Stimulated activated naive B cell treated with anti-CD40 and anti-IgM and Interleukin-4, amounts not matched to agents 10 μg/mL and 1 μg/mL and 100 μg/mL, for 72 hours (primary cell): ENCODE results near the gene ZNF593.
A peak's percentile ranks its signal among the peaks of the same experiment; 100 is the strongest.

Source experiments
- ATAC-seq, 2 donors: fragments of 150-1000 bp; cut with Tn5 transposase; replicated peaks; 2 replicates each; pipeline ENCODE4 v1.10.0; 2021; ENCODE audit warnings: moderate library complexity in 1 of 2
- DNase-seq: peaks from one replicate; pipeline ENCODE4 v3.0.0; 2021
- H3K27ac Mint-ChIP-seq: one replicate; pipeline ENCODE4 v1.8.0; 2022; ENCODE audit warnings: mild to moderate bottlenecking, mixed read lengths
- H3K27me3 Mint-ChIP-seq, 2 donors: one replicate each; pipeline ENCODE4 v1.8.0; 2022; ENCODE audit warnings: mixed read lengths in 2 of 2
- H3K36me3 Mint-ChIP-seq, 2 donors: one replicate each; pipeline ENCODE4 v1.8.0; 2022; ENCODE audit warnings: mixed read lengths in 2 of 2, mild to moderate bottlenecking in 1 of 2
- H3K4me1 Mint-ChIP-seq, 2 donors: one replicate each; pipeline ENCODE4 v1.8.0; 2022; ENCODE audit warnings: mixed read lengths in 2 of 2, mild to moderate bottlenecking in 1 of 2
- H3K4me3 Mint-ChIP-seq, 2 donors: one replicate each; pipeline ENCODE4 v1.8.0; 2022; ENCODE audit warnings: mild to moderate bottlenecking in 2 of 2, mixed read lengths in 2 of 2, moderate library complexity in 1 of 2
- H3K9me3 Mint-ChIP-seq, 2 donors: one replicate each; pipeline ENCODE4 v1.8.0; 2022; ENCODE audit warnings: mixed read lengths in 2 of 2, mild to moderate bottlenecking in 1 of 2

ZNF593 gene

DNA sequence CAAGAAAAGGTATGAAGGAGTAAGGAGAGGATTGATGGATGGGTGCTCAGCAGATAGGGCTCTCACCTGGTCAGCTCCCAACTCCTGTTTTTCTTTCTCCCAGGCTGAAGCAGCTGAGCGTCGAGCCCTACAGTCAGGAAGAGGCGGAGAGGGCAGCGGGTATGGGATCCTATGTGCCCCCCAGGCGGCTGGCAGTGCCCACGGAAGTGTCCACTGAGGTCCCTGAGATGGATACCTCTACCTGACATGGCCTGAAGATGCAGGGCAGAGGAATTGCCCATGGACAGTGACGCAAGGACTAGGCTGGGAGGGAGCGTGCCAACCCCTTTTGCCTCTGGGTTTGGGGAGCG is 739 bp downstream of the ZNF593 start:
- H3K4me3 Mint-ChIP-seq, result peak overlapping the region; percentile 92 to 98
- peaks cover 9 to 11% of the 10 kb centered on the region in 2 donors for H3K36me3 Mint-ChIP-seq
- H3K9me3 Mint-ChIP-seq, result no peaks in the 10 kb centered on the region
- H3K4me1 Mint-ChIP-seq, result peaks cover 12 to 31% of the 10 kb centered on the region in 2 donors
- peak overlapping the region; percentile 97 for H3K27ac Mint-ChIP-seq
- DNase-seq, result no peak
- H3K27me3 Mint-ChIP-seq, result no peaks in the 10 kb centered on the region
- no peak for ATAC-seq

DNA sequence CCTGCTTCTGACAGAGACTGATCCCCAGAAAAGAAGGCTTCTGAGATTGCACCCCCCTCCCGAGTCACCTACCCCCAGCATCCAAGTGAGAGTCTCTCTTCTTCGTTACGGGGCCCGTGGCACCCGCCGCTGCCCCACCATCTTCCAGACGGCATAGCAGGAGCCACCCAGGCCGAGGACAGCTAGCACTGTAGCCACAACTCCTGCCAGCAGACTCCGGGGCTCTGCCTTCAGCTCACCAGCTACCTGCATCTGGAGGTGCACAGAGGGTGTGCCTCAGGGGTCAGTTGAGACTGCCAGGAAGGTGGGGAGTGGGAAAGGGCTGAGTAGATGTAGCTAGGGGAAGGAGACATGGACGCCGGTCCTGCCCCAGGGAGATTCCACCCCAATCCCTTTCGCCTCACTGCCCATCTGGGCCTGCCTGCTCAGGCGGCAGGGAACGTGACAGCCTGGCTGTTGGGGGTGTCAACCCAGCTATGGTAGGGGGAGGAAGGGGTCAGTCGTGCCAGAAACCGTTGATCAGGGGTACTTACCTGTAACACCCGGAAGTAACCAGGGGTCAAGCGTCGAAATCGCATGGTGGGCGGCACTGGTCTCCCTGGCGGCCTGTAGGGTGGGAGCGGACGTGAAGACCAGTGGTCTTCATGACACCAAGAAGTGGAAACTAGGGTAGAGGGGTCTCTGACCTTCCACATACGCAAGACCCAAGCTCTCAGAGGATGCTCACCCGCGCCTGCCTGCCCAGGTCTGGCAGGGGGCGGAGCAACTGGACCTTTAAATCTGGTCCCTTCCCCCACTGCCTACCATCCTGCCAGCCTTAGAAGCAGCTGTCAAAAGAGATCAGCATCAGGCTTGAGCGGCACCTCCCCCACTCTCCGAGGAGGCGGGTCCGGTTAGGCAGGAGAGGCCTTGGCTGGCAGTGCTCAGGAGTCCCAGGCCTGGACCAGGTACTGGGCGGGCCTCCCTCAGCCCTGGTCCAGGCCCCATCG is 1.7 kb downstream of the ZNF593 start, which contains the start of gene ZNF593OS:
ZNF593OS (minus strand) TSS at position 749 of the 989 bp plus-strand sequence; CDS start at position 578, 171 bp downstream.
- Mint-ChIP-seq H3K27me3 (no peaks in the 10 kb centered on the region), H3K9me3 (no peaks in the 10 kb centered on the region), H3K27ac (peak within 1 kb of the TSS; percentile 97), H3K36me3 (peaks cover 9 to 11% of the 10 kb centered on the region in 2 donors), H3K4me1 (peaks cover 12 to 28% of the 10 kb centered on the region in 2 donors), H3K4me3 (peak within 1 kb of the TSS; percentile 92 to 98)
- ATAC-seq, result no peak
- DNase-seq, result no peak

DNA sequence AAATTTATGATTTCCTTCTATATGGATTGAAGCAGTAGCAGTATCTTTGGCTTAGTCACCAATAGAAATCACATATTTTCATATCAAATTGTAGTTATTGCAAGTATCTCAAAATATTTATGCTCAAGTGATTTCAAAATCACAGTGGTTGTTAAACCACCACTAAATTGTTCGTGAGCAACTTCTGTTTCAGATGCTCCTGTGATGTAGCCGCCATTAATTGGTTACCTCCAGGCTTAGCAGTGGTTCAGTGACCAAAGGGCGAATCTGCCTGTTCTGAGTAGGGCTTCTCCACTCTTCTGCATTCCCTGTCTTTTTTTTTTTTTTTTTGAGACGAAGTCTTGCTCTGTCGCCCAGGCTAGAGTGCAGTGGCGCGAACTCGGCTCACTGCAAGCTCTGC is 5.6 kb downstream of the ZNF593 start:
- Mint-ChIP-seq H3K9me3 (no peaks in the 10 kb centered on the region), H3K27me3 (no peaks in the 10 kb centered on the region), H3K27ac (no peak overlapping the region), H3K4me3 (no peak overlapping the region), H3K4me1 (peaks cover 10 to 18% of the 10 kb centered on the region in 2 donors), H3K36me3 (peaks cover 6 to 11% of the 10 kb centered on the region in 2 donors)
- ATAC-seq, result no peak
- DNase-seq, result no peak

DNA sequence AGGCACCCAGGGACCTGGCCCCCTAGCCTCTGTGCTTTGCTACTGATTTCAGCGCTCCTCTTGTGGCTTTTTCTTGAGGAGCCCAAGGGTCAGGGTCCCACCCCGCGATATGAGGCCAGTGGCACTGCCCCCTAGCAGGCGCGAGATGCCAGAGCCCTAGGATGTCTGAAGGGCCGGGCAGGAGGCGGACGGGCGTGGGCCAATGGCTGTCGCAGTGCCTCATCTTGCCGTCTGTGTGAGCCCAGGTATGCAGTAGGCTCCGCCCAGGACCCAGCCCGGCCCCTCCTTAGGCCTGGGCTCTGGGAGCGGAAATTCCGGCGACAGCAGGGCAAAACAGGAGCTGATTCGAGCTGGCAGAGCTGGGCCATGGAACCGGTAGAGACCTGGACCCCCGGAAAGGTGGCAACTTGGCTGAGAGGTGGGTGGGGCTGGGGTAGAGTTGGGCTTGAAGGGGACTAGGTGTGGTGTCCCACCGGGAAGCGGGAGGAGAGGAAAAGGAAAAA is 7.5 kb downstream of the ZNF593 start, which contains the start of gene CNKSR1:
CNKSR1 (plus strand) TSS at position 310 of the 503 bp plus-strand sequence; CDS start at position 367, 57 bp downstream.
- DNase-seq, result no peak

DNA sequence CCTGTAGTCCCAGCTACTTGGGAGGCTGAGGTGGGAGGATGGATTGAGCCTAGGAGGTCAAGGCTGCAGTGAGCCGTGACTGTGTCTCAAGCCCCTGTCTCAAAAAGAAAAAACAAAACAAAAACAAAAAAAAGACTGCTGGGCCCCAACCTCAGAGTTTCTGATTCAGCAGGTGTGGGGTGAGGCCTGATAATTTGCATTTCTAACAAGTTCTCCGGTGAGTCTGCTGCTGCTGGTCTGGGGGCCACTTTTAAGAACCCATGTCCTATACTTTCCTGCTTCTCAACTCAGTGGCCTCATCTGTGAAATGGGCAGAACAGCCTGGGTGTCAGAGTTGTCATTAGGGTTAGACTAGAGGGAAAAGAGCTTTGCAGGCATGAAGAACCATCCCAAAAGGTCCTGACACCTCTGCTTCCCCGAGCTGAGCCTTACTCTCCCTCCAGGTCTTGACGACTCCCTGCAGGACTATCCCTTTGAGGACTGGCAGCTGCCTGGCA is 10.3 kb downstream of the ZNF593 start:
- Mint-ChIP-seq H3K27ac (no peak overlapping the region), H3K27me3 (no peaks in the 10 kb centered on the region), H3K4me3 (no peak overlapping the region), H3K36me3 (no peaks in the 10 kb centered on the region), H3K9me3 (no peaks in the 10 kb centered on the region), H3K4me1 (no peaks in the 10 kb centered on the region)
- DNase-seq (no peak), ATAC-seq (no peak)

More for the DNA sequence above, 7.5 kb downstream of the ZNF593 start, which contains the start of gene CNKSR1:
- H3K36me3 Mint-ChIP-seq, result peaks cover 0 to 4% of the 10 kb centered on the region in 2 donors
- H3K27ac Mint-ChIP-seq, result peak within 1 kb of the TSS; percentile 7
- H3K4me1 Mint-ChIP-seq, result peaks cover 1 to 5% of the 10 kb centered on the region in 2 donors
- no peak for ATAC-seq
- peak within 1 kb of the TSS in 1 of 2 donors; percentile 45 for H3K4me3 Mint-ChIP-seq
- H3K27me3 Mint-ChIP-seq, result no peaks in the 10 kb centered on the region
- no peaks in the 10 kb centered on the region for H3K9me3 Mint-ChIP-seq

DNA sequence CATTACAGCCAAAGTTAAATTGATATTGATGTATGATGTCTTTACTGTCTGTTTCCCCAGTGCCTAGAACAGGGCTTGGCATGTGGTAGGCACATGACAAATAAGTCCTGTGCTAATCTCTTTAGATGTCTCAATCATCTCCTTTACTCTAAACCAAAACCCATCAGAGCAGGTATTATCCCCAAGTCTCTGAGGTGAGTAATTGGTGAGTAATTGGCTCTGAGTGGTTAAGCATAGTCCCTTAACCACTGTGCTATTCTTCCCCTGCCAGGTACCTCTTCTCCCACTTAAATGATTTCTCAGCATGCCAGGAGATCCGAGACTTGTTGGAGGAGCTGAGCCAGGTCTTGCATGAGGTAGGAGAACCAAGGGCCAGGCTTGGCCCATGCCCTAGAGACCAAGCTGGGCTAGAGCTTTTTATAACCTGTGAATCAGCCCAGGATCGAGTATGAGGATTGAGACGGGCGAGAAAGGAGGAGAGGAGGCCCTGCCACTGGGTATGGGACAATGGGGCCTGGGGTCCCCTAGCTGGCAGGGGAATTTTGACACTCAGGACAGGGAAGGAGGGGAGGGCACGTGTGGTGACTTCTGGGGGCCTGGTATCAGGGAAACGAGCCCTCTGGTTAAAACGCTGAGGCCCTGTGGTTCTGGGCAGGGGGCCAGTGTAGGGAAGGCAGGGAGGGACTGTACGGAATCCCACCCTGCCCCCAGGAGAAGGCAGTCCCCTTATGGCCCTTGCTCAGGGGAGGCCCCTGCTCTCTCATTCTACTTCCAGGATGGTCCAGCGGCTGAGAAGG is 12.1 kb downstream of the ZNF593 start:
- H3K4me1 Mint-ChIP-seq, result no peaks in the 10 kb centered on the region
- ATAC-seq, result no peak
- peak overlapping the region; percentile 63 for H3K27ac Mint-ChIP-seq
- H3K27me3 Mint-ChIP-seq, result no peaks in the 10 kb centered on the region
- H3K9me3 Mint-ChIP-seq, result no peaks in the 10 kb centered on the region
- no peak overlapping the region for H3K4me3 Mint-ChIP-seq
- DNase-seq, result no peak
- peaks cover 0 to under 1% of the 10 kb centered on the region in 2 donors for H3K36me3 Mint-ChIP-seq

DNA sequence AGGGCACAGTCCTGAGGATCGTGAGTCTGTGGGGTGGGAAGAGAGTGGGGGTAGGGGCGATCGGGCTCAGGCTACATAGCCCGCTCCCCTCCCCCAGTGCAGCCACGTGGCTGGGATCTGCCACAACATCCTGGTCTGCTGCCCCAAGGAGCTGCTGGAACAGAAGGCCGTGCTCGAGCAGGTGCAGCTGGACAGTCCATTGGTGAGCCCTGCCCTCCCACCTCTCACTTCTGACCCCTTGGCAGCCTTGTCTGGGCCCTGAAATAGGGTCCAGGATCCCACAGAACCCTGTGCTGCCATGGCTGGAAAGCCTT is 12.6 kb downstream of the ZNF593 start:
- DNase-seq, result no peak
- Mint-ChIP-seq H3K9me3 (no peaks in the 10 kb centered on the region), H3K27ac (no peak overlapping the region), H3K4me3 (no peak overlapping the region), H3K4me1 (no peaks in the 10 kb centered on the region), H3K27me3 (no peaks in the 10 kb centered on the region), H3K36me3 (peaks cover 0 to 3% of the 10 kb centered on the region in 2 donors)
- ATAC-seq, result no peak

DNA sequence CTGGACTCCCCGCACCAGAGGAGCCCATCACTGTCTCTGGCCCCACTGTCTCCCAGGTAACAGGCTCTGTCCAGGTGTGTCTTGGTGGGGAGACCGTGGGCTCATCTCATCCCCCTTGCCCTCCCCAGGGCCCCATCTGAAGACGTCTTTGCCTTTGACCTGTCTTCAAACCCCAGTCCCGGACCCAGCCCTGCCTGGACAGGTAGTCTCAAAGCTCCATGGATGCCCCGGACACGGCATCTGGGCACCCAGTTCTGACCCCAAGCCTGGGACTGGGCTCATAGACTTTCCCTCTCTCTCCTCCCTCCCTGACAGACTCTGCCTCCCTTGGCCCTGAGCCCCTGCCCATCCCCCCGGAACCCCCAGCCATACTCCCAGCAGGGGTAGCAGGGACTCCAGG is 14.4 kb downstream of the ZNF593 start:
- Mint-ChIP-seq H3K27me3 (no peaks in the 10 kb centered on the region), H3K27ac (no peak overlapping the region)

DNA sequence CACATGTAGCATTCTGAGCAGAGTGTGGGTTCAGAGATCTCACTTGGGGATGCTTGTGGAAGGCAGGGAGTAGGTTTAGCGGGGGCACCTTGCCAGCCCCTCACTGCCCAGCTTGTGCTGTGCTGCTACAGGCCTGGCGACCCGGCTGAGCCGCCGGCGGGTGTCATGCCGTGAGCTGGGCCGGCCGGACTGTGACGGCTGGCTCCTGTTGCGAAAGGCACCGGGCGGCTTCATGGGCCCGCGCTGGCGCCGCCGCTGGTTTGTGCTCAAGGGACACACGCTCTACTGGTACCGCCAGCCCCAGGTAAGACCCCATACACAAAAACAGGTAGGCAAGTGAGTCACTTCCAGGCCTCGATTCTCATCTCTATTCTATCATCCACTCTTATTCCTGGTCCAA is 15.2 kb downstream of the ZNF593 start:
- Mint-ChIP-seq H3K36me3 (peaks cover 0 to 9% of the 10 kb centered on the region in 2 donors), H3K27me3 (no peaks in the 10 kb centered on the region), H3K4me3 (no peak overlapping the region), H3K4me1 (no peaks in the 10 kb centered on the region), H3K9me3 (no peaks in the 10 kb centered on the region), H3K27ac (no peak overlapping the region)
- no peak for ATAC-seq
- DNase-seq, result no peak

More for the DNA sequence above, 14.4 kb downstream of the ZNF593 start:
- ATAC-seq (no peak), DNase-seq (no peak)
- no peaks in the 10 kb centered on the region for H3K4me1 Mint-ChIP-seq
- peaks cover 0 to 3% of the 10 kb centered on the region in 2 donors for H3K36me3 Mint-ChIP-seq
- no peaks in the 10 kb centered on the region for H3K9me3 Mint-ChIP-seq
- H3K4me3 Mint-ChIP-seq, result no peak overlapping the region

DNA sequence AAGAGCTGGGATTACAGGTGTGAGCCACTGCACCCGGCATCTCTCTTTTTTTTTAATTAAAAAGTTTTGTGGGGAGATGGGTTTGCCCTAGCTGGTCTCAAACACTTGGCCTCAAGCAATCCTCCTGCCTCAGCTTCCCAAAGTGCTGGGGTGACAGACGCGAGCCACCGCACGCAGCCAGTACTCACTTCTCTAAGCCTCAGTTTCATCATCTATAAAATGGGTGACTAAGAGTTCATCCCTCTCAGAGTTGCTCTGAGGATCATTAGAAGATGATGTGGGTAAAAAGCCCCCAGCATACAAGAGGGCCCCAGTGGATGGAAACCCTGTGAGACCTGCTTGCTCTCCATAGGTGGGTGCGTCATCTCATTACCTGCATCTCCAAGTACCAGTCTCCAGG is 18.2 kb downstream of the ZNF593 start:
- Mint-ChIP-seq H3K4me3 (no peak overlapping the region), H3K4me1 (peaks cover 0 to 5% of the 10 kb centered on the region in 2 donors), H3K9me3 (no peaks in the 10 kb centered on the region)

DNA sequence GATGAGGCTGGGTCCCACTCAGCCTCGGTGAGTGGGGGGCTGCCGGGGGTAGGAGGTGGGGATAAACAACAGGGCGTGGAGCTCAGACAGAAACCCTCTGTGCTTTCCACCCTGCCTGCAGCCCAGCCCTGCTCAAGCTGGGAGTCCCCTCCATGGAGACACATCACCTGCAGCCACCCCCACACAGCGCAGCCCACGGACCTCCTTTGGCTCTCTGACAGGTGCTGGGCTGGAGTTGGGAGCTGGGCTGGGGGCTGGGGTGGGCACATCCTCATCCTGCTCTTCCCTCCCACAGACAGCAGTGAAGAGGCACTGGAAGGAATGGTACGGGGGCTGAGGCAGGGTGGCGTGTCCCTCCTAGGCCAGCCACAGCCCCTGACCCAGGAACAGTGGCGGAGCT is 18.8 kb downstream of the ZNF593 start:
- Mint-ChIP-seq H3K27ac (no peak overlapping the region), H3K4me3 (no peak overlapping the region), H3K4me1 (peaks cover 0 to 5% of the 10 kb centered on the region in 2 donors), H3K36me3 (peaks cover 0 to 9% of the 10 kb centered on the region in 2 donors), H3K9me3 (no peaks in the 10 kb centered on the region), H3K27me3 (no peaks in the 10 kb centered on the region)
- ATAC-seq (no peak), DNase-seq (no peak)

More for the DNA sequence above, 18.2 kb downstream of the ZNF593 start:
- H3K27me3 Mint-ChIP-seq, result no peaks in the 10 kb centered on the region
- DNase-seq, result no peak
- peaks cover 0 to 9% of the 10 kb centered on the region in 2 donors for H3K36me3 Mint-ChIP-seq
- H3K27ac Mint-ChIP-seq, result no peak overlapping the region
- ATAC-seq, result no peak

DNA sequence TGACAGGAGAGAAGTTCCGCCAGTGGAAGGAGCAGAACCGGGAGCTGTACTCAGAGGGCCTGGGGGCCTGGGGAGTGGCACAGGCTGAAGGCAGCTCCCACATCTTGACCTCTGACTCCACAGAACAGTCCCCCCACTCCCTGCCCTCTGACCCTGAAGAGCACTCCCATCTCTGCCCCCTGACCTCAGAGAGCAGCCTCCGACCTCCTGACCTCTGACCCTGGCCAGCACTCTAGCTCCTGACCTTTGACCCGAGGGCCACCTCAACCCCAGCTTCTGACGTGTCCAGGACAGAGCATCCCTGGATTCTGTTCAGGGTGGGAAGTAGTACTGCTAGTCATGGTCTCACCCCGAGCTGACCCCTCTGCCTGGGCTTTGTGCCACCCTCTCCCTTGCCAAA is 19.6 kb downstream of the ZNF593 start:
- Mint-ChIP-seq H3K4me3 (no peak overlapping the region), H3K4me1 (peaks cover 0 to 5% of the 10 kb centered on the region in 2 donors), H3K27ac (no peak overlapping the region), H3K9me3 (no peaks in the 10 kb centered on the region), H3K27me3 (no peaks in the 10 kb centered on the region), H3K36me3 (peaks cover 0 to 9% of the 10 kb centered on the region in 2 donors)
- ATAC-seq (no peak), DNase-seq (no peak)

DNA sequence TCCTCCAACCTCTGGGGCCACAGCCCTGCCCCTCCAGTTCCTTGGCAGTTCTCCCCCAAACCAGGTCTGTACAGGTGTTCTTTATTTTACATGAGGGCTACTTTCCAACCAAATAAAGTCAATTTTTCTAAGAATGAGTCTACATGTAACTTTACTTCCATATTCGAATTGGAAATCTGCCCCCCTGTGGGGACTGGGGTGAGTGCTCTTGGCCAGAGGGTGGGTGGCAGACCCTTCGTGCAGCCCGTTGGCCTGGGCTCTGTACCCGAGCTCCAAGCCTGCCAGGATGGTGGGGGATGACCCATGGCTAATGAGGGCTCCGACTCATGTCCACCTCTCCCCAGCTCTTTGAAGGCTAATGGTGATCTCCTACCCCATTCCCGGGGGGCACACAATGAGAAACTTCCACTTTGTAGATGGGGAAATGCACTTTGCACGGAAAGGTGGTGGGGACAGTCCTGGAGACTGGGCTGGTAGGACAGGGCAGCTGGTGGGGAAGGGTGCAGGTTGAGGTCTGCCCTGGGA is 20.1 kb downstream of the ZNF593 start:
- no peak overlapping the region for H3K4me3 Mint-ChIP-seq
- no peaks in the 10 kb centered on the region for H3K9me3 Mint-ChIP-seq
- peaks cover 0 to 9% of the 10 kb centered on the region in 2 donors for H3K36me3 Mint-ChIP-seq
- peaks cover 0 to 5% of the 10 kb centered on the region in 2 donors for H3K4me1 Mint-ChIP-seq
- no peak overlapping the region for H3K27ac Mint-ChIP-seq
- no peak for ATAC-seq
- H3K27me3 Mint-ChIP-seq, result no peaks in the 10 kb centered on the region
- no peak for DNase-seq
